GM18519 (cell line): ENCODE measurements around the gene DGCR2.

Experiments
- ATAC-seq: cut with Tn5 transposase; IDR thresholded peaks from one replicate; pipeline ENCODE4 v1.9.1; 2021; ENCODE audit warnings: mild to moderate bottlenecking, moderate library complexity; ENCODE audit not compliant: unreplicated experiment, low FRiP score

Gene DGCR2

DNA sequence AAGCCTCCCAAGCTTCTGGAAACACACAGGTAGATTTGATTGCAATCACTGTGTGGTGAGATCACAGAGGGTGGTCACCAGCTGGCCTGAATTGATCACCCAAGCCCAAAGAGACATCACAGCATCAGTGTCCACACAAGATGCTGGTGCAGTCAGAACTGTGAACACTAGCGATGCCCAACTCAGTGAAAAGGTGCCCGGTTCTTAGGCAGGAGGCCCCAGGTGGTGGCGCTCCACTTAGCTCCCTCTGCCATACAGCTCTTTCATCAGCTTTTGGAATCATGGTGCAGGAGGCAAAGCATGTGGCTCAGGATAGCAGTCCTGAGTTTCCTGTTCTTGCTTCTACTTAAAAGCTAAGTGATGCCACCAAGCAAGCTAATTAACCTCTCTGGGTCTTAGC, 11.1 kb downstream of the DGCR2 start:
- ATAC-seq = no peak

DNA sequence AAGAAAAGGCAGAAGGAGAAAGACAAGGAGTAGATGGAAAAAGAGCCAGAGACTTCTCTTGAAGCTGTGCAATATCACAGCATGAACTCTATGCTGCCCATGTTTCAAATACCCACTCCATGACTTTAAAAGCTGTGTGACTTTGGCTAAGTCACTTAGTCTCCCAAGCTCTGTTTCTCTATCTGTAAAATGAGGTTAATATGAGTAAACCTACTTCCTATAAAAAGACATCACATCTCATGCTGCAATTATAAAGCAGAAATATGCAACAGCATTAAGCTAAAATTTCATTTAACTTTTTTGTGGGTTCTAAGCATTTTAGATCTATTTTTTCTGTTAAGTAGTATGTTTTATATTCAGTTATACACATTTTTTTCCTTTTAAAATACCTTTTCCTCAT, 11.6 kb downstream of the DGCR2 start:
- ATAC-seq = no peak

GRCh38 chr22:19110064-19110458, 12.2 kb downstream of the DGCR2 start:
- no peak for ATAC-seq

DNA sequence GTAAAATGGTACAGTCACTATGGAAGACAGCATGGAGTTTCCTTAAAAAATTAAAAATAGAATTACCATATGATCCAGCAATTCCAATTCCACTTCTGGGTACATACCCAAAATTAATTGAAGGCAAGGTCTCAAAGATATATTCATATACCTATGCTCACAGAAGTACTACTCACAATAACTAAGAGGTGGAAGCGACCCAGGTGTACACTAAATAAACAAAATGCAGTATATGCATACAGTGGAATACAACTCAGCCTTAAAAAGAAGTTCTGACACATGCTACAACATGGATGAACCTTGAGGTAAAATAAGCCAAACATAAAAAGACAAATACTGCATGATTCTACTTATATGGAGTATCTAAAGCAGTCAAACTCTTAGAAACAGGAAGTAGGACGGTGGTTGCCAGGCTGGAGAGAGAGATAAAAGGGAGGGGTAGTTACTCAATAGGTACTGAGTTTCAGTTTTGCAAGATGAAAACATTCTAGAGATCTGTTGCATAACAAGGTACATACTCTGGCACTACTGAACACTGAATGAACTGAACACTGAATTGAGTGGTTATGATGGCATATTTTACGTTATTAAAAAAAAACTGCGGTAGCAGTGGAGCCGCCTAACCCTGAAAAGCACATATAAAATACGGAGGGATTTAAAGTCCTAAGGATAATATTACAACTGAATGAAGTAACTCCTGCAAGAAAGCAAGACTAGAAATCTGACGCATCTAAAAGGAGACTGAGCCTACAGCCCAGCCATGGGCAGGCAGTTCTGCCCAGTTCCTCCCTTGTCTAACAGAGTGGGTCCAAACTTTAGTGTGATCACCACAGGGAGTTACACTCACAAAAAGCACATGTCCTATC, 12.8 kb downstream of the DGCR2 start:
- no peak for ATAC-seq

DNA sequence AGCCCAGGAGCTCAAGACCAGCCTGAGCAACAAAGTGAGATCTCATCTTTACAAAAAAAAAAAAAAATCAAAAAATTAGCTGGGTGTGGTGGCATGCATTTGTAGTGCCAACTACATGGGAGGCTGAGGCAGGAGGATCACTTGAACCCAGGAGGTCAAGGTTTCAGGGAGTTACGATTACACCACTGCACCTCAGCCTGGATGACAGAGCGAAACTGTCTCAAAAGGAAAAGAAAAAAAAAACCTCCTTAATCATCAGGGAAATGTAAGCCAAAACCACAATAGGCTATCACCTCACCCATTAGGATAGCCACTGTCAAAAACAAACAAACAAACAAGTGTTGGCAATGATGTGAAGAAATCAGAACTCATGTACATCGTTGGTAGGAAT, 13.4 kb downstream of the DGCR2 start:
- no peak for ATAC-seq

GRCh38 chr22:19107730-19108074, 14.5 kb downstream of the DGCR2 start:
- no peak for ATAC-seq

DNA sequence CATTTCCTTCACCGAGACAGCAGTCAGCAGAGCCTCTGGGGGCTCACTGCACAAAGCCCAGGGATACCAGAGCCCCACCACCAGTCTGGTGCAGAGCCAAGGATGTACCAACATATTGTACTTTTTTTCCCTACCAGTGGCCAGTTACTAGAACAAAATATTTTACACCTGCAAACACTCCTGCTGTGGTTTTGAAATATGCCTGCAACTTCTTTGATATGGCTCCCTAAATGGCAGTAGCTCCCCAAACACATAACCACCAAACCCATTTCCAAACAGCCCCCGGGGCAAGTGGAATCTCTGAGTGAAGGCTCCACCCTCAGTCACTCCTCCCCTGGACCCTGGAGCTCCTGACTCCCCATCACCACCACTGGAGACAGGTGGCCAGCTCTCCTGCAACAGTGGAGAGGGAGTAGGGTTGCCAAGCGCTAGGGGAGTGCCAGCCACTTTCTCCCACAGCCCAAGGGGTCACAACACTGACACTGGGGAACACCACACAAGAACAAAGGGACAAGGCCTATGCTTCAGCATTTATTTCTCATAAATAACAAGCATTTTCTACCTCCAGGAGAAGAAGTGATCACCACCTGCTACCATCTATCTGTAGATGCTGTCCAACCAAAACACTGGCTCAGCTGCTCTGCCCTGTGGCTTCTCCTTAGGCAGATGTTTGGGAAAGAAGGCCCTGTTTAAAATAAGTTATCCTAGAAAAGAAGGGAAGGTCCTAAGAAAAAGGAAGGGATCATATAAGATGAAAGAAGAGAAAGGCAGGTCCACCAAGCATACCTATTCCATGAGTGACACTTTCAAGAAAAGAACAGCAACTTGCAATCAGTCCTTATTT, 15.1 kb downstream of the DGCR2 start:
- ATAC-seq = no peak

- ATAC-seq = no peak
Measured at GRCh38 chr22:19105867-19106802, 16.1 kb downstream of the DGCR2 start.

GRCh38 chr22:19105456-19105855, 16.8 kb downstream of the DGCR2 start:
- no peak for ATAC-seq

DNA sequence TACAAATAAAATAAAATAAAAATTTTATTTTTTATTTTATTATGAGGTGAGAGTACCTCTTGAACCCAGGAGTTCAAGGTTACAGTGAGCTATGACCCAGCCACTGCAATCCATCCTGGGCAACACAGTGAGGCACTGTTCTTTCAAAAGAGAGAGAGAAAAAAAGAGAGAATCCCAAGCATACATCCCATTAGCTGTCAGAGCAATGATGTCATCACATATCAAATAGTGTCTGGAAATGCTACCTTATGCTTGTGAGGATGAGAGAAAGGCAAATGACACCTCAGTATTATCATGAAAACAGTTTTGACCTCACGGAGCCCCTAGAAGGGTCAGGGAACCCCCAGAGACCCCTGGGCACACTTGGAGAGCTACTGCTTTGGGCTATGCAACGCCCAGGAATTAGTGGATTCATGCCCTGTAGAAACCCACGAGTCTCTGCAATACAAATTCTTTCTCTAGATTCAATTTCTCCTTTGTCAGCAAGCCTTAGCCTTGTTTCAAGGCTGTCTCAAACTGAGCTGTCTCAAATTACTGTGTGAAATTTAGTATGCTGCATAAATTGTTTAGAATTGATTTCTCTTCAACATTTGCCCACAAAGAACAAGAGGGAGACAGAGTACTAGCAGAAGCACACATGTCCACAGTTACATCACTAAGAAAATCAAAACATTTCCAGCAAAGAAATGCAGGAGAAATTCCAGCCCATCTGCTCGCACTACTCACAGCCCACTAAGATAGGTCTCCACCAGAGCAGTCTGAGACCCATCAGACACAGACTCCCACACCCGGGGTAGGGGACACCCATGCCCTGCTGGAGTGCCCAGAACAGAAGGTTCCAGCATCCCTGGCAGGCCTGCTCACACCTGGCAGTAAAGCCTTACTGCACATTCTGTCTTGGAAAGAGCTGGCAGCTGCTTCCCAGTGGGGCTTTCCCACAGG, 18.1 kb downstream of the DGCR2 start:
- ATAC-seq = no peak

DNA sequence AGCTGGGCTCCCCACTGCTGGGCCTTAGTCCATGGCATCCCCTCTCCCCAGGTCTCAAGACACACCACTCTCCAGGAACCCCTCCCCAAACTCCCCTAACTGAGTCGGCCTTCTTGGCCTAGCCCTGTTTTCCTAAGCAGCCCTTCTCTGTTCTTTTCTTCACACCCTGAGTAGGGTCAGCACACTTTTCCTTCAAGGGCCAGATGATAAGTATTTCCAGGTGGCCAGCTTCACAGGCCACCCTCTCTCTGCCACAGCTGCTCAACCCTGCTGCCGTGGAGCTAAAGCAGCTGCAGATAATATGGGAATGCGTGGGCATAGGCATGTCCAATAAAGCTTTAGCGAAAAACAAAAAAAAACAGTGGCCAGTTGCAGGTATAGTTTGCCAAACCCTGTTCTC, 24.1 kb downstream of the DGCR2 start:
- ATAC-seq = no peak

GRCh38 chr22:19097518-19097917, 24.7 kb downstream of the DGCR2 start:
- no peak for ATAC-seq

GRCh38 chr22:19096555-19096954, 25.7 kb downstream of the DGCR2 start:
- no peak for ATAC-seq

DNA sequence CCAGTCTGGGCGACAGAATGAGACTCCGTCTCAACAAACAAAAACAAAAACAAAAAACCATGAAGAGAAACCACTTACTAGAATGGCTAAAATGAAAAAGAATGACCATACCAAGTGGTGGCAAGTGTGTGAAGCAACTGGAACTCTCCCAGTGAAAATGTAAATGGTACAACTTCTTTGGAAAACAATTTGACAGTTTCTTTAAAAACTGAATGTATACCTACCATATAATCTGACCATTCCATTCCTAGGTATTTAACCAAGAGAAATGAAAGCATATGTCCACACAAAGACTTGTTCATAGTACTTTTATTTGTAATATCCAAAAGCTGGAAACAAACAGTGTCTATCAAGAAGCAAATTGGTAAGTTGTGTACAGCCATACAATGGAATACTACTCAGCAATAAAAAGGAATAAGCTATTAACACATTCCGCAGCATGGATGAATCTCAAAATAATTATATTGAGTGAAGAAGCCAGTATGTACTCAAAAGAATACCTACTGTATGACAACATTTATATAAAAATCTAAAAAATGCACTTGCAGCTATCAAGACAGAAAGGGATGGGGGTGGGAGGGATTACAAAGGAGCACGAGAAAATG, 27.7 kb downstream of the DGCR2 start:
- no peak for ATAC-seq

- no peak for ATAC-seq
Measured at GRCh38 chr22:19092725-19093124, 29.5 kb downstream of the DGCR2 start.

- ATAC-seq = no peak
Measured at GRCh38 chr22:19090586-19091127, 31.6 kb downstream of the DGCR2 start.

- ATAC-seq = no peak
Measured at GRCh38 chr22:19090183-19090582, 32.0 kb downstream of the DGCR2 start.

DNA sequence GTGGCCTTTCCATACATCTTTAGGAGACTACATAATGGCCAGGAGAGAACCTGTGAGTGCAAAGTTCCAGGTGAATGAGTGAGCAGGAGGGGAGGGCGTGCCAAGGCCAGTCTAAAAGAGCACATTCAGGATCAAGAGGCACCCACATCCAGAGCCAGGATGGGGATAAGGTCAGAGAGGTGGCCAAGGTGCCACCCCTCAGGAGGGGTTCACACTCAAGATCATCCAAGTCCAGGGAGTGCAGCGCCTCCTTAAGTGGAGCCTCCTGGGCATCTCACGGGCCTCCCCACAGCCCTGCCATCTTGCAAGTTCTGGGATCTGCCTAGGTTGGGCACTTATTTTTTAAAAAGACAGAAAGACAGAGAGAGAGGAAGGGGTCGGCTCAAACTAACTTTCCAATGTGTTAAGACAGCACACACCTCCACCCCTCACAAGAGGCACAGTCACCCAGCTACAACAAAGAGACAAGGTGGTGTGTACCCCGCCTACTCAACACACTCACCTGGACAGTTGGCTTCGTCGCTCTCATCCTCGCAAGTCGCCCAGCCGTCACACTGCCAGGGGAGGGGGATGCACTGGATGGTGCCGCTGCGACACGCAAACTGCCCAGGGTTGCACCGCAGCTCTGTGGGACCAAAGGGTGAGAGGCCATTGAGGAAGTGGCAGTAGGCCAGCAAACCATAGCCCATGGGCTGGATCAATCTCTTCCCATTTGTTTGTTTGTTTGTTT, 33.2 kb downstream of the DGCR2 start:
- ATAC-seq = no peak
